ENCODE results near the gene PTPRM. TPM values are rescaled to one million over a fixed set of nuclear protein-coding genes. Genes with fewer than 3 reads are reported as not detected.

PTPRM gene
- polyA plus RNA-seq, 1 of the 3 experiments (the other 2 are of a cell fraction) = 16.0 TPM

DNA sequence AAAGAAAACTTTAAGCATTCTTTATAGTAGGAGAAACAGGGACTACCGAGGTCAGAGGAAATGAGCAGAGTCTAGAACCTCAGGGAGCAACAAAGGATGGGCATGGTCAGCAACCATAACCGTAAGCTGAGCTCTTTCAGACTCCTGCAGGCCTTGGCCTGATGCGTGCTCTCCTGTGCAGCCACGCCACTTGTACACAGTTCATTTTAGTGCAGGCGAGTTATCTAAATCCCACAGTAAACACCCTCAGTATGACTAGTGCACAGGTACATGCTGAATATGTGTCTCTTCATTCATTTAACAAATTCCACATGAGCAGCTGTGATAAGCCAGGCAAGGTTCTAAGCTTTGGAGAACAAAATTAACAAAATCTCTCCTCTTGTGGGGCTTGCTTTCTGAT is 640.9 kb downstream of the PTPRM start:
- DNase-seq = no peak
- Histone ChIP-seq H2AFZ (ENCODE audit: low read depth) (no peak overlapping the region), H3K9ac (no peak overlapping the region), H3K27me3 (ENCODE audit: insufficient read depth) (no peaks in the 10 kb centered on the region), H3K4me2 (no peak overlapping the region), H4K20me1 (ENCODE audit: insufficient read depth) (no peaks in the 10 kb centered on the region), H3K9me3 (no peaks in the 10 kb centered on the region), H3K36me3 (replicated peaks in 1 of 2; ENCODE audit: control insufficient read depth in 1 of 2, insufficient read depth in 2 of 2, low read length in 1 of 2) (no peaks in the 10 kb centered on the region), H3K4me3 (ENCODE audit: low read depth in 2 of 2, low read length in 1 of 2) (no peak overlapping the region), H3K27ac (ENCODE audit: low read depth in 2 of 2, low read length in 1 of 2) (no peak overlapping the region), H3K9me2 (no peaks in the 10 kb centered on the region), H3K79me2 (ENCODE audit: insufficient read depth) (no peaks in the 10 kb centered on the region), H3K4me1 (ENCODE audit: control insufficient read depth in 1 of 2, insufficient read depth in 2 of 2, low read depth in 1 of 2, low read length in 1 of 2) (peaks cover 0 to 2% of the 10 kb centered on the region in 2 experiments; a peak in 2 of 4 replicates), H3F3A (replicated peaks; ENCODE audit: insufficient read depth) (no peaks in the 10 kb centered on the region)
- ChIA-PET POLR2A (no interaction called here), CTCF (interaction anchor here (0.7 kb wide), 1 partner anchor 153 kb away, joined by 3 read pairs; no protein-coding TSS in a partner anchor)
- 81% methylated on average over 5 of the region's 5 CpGs for WGBS (ENCODE audit: low lambda C conversion rate)
- no peak for TF ChIP-seq EZH2phosphoT487 (IDR thresholded peaks at IDR 0.05; ENCODE audit: borderline replicate concordance, low read depth)

- Histone ChIP-seq H2AFZ (ENCODE audit: low read depth) (no peak overlapping the region), H3K4me1 (ENCODE audit: control insufficient read depth in 1 of 2, insufficient read depth in 2 of 2, low read depth in 1 of 2, low read length in 1 of 2) (peaks cover 0 to 2% of the 10 kb centered on the region in 2 experiments; a peak in 2 of 4 replicates), H3K27me3 (ENCODE audit: insufficient read depth) (no peaks in the 10 kb centered on the region), H3K27ac (ENCODE audit: low read depth in 2 of 2, low read length in 1 of 2) (no peak overlapping the region), H3F3A (replicated peaks; ENCODE audit: insufficient read depth) (no peaks in the 10 kb centered on the region), H3K79me2 (ENCODE audit: insufficient read depth) (no peaks in the 10 kb centered on the region), H3K9me2 (no peaks in the 10 kb centered on the region), H3K4me3 (ENCODE audit: low read depth in 2 of 2, low read length in 1 of 2) (no peak overlapping the region), H3K9ac (no peak overlapping the region), H3K4me2 (no peak overlapping the region), H3K36me3 (replicated peaks in 1 of 2; ENCODE audit: control insufficient read depth in 1 of 2, insufficient read depth in 2 of 2, low read length in 1 of 2) (no peaks in the 10 kb centered on the region), H4K20me1 (ENCODE audit: insufficient read depth) (no peaks in the 10 kb centered on the region), H3K9me3 (no peaks in the 10 kb centered on the region)
- CTCF ChIA-PET = no interaction called here
- TF ChIP-seq NRF1 (IDR thresholded peaks at IDR 0.05; ENCODE audit: low read depth, low read length) (no peak), POLR2AphosphoS5 (IDR thresholded peaks at IDR 0.05; ENCODE audit: low read depth, low read length) (no peak), TEAD4 (IDR thresholded peaks at IDR 0.05; ENCODE audit: borderline replicate concordance, insufficient read depth) (no peak), PBX3 (IDR thresholded peaks at IDR 0.05) (no peak), RFX5 (IDR thresholded peaks at IDR 0.05; ENCODE audit: low read length) (no peak), MEF2A (IDR thresholded peaks at IDR 0.05; ENCODE audit: borderline replicate concordance, low read depth) (no peak), IRF3 (IDR thresholded peaks at IDR 0.05; ENCODE audit: low read depth, low read length) (no peak), YY1 (IDR thresholded peaks at IDR 0.05; ENCODE audit: low read depth) (no peak), SIN3A (IDR thresholded peaks at IDR 0.05; ENCODE audit: borderline replicate concordance, low read depth, low read length) (no peak), CHD2 (IDR thresholded peaks at IDR 0.05; ENCODE audit: low read length, partially characterized antibody) (no peak), TCF12 (IDR thresholded peaks at IDR 0.05) (no peak), JUND (IDR thresholded peaks at IDR 0.05) (no peak), SMC3 (IDR thresholded peaks at IDR 0.05; ENCODE audit: low read depth, low read length) (no peak), GATA2 (CRISPR knock-in tag; IDR thresholded peaks at IDR 0.05) (no peak), RXRA (IDR thresholded peaks at IDR 0.05; ENCODE audit: borderline replicate concordance, low read depth) (no peak), TAF1 (IDR thresholded peaks at IDR 0.05; ENCODE audit: borderline replicate concordance, low read depth, low read length) (no peak), RAD21 (IDR thresholded peaks at IDR 0.05; ENCODE audit: low read length) (no peak)
- TF ChIP-seq, protein P1, sequence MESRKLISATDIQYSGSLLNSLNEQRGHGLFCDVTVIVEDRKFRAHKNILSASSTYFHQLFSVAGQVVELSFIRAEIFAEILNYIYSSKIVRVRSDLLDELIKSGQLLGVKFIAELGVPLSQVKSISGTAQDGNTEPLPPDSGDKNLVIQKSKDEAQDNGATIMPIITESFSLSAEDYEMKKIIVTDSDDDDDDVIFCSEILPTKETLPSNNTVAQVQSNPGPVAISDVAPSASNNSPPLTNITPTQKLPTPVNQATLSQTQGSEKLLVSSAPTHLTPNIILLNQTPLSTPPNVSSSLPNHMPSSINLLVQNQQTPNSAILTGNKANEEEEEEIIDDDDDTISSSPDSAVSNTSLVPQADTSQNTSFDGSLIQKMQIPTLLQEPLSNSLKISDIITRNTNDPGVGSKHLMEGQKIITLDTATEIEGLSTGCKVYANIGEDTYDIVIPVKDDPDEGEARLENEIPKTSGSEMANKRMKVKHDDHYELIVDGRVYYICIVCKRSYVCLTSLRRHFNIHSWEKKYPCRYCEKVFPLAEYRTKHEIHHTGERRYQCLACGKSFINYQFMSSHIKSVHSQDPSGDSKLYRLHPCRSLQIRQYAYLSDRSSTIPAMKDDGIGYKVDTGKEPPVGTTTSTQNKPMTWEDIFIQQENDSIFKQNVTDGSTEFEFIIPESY (IDR thresholded peaks at IDR 0.05; ENCODE audit: borderline replicate concordance, low read depth) = no peak
- DNase-seq = no peak
- 62% methylated on average over 6 of the region's 6 CpGs for WGBS (ENCODE audit: low lambda C conversion rate)
- POLR2A ChIA-PET = no interaction called here
Measured at GRCh38 chr18:8208716-8209115, 641.6 kb downstream of the PTPRM start.
